Calu3 (cell line): Measurements from ENCODE around the gene IRF2. TPM values are rescaled to one million over a fixed set of nuclear protein-coding genes. Genes with fewer than 3 reads are reported as not detected.

Experiments
- BruUV-seq: library from RNA; stranded (reverse); fragments of 400-500 nt; replicated peaks from 2 replicates; lab custom pipeline; 2021; lab: Mats Ljungman, UMichigan
- CTCF ChIA-PET: fragments of 300-600 bp; sonication (Branson Sonifier 250); formaldehyde crosslinking; loops from one replicate; lab custom pipeline; 2022; ENCODE audit warnings: antibody characterized with exemption; lab: Charles Lee
- DNase-seq: peaks from one replicate; pipeline ENCODE4 v3.0.0; 2022
- H3K27ac Mint-ChIP-seq: one replicate; pipeline ENCODE4 v1.8.0; 2022; ENCODE audit warnings: mixed read lengths; ENCODE audit not compliant: unreplicated experiment
- H3K27me3 Mint-ChIP-seq: one replicate; pipeline ENCODE4 v1.8.0; 2022; ENCODE audit warnings: mixed read lengths; ENCODE audit not compliant: unreplicated experiment
- H3K36me3 Mint-ChIP-seq: one replicate; pipeline ENCODE4 v1.8.0; 2022; ENCODE audit warnings: mild to moderate bottlenecking, moderate library complexity, mixed read lengths; ENCODE audit not compliant: insufficient read depth, unreplicated experiment
- H3K4me1 Mint-ChIP-seq: one replicate; pipeline ENCODE4 v1.8.0; 2022; ENCODE audit warnings: mild to moderate bottlenecking, low read depth, mixed read lengths; ENCODE audit not compliant: unreplicated experiment
- H3K4me3 Mint-ChIP-seq: one replicate; pipeline ENCODE4 v1.8.0; 2022; ENCODE audit warnings: mild to moderate bottlenecking, low read depth, moderate library complexity, mixed read lengths; ENCODE audit not compliant: unreplicated experiment
- H3K9me3 Mint-ChIP-seq: one replicate; pipeline ENCODE4 v1.8.0; 2022; ENCODE audit warnings: low read depth, mixed read lengths; ENCODE audit not compliant: unreplicated experiment
- CTCF ChIP-seq: fragments of 200-600 bp; IDR thresholded peaks from one replicate; pipeline ENCODE4 v1.8.0; 2022; ENCODE audit warnings: antibody characterized with exemption; ENCODE audit not compliant: unreplicated experiment
- intact Hi-C: fragments of 100-400 bp; cut with micrococcal nuclease; formaldehyde crosslinking; loops from one replicate; pipeline ENCODE4 v1.10.0; 2022; ENCODE audit not compliant: unreplicated experiment
- total RNA-seq: library from RNA; stranded (reverse); gene quantifications from 2 replicates; pipeline ENCODE4 v1.2.3, GENCODE V29; 2022

The IRF2 gene
- total RNA-seq, 1 experiment from 2014 or later: 27.3 TPM

DNA sequence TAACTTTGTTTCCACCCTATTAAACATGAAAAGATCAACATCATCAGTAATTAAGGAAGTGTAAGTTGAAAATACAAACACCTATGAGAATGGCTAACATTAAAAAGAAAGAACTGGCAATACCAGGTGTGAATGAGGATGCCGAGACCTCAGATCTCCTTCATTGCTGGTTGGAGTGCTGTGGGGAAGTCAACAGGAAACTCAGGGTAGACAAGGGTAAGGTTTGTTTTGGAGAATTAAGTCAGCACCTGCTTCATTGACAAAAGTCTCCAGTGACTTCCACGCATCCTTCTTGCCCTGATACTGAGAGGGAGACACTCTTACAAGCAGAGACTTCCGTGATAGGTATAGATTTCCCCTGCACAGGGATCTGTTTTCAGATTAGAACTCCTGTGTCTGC lies 106.1 kb downstream of the IRF2 start:
- Mint-ChIP-seq H3K4me1 (peaks cover 15% of the 10 kb centered on the region), H3K36me3 (no peaks in the 10 kb centered on the region), H3K27me3 (no peaks in the 10 kb centered on the region), H3K27ac (no peak overlapping the region), H3K4me3 (no peak overlapping the region), H3K9me3 (no peaks in the 10 kb centered on the region)
- BruUV-seq: no TSS peak
- no peak for TF ChIP-seq CTCF
- DNase-seq: no peak
- intact Hi-C loops: no loop called here
- CTCF ChIA-PET: no interaction called here

GRCh38 chr4:184364100-184364921 lies 110.0 kb downstream of the IRF2 start:
- TF ChIP-seq CTCF: no peak
- no peaks in the 10 kb centered on the region for H3K27me3 Mint-ChIP-seq
- CTCF ChIA-PET: no interaction called here
- H3K4me3 Mint-ChIP-seq: peak overlapping the region; percentile 11
- BruUV-seq: no TSS peak
- intact Hi-C loops: no loop called here
- H3K36me3 Mint-ChIP-seq: no peaks in the 10 kb centered on the region
- no peaks in the 10 kb centered on the region for H3K9me3 Mint-ChIP-seq
- peaks cover 15% of the 10 kb centered on the region for H3K4me1 Mint-ChIP-seq
- H3K27ac Mint-ChIP-seq: peak overlapping the region; percentile 77
- no peak for DNase-seq

DNA sequence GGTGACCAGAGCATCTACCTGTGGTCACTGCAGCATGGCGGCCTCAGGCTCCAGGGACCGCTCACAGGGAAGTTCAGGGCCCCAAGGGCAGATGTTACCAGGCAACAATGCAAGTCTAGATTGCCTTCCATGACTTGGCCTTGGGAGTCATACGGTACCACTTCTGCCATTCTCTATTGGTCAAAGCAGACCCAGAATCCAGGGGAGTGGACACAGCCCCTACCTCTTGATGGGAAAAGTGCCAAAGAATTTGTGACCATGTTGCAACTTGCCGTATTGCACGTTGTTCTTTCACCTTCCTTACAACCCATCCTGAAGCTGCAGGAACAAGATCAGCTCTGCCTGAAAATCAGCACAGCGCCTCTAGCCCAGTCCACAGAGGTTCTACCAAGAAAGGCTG lies 111.1 kb downstream of the IRF2 start:
- CTCF ChIA-PET: no interaction called here
- no peak for DNase-seq
- Mint-ChIP-seq H3K36me3 (no peaks in the 10 kb centered on the region), H3K9me3 (no peaks in the 10 kb centered on the region), H3K27me3 (no peaks in the 10 kb centered on the region), H3K27ac (no peak overlapping the region), H3K4me1 (peaks cover 15% of the 10 kb centered on the region), H3K4me3 (no peak overlapping the region)
- no peak for TF ChIP-seq CTCF
- intact Hi-C loops: no loop called here
- BruUV-seq: no TSS peak

- H3K27me3 Mint-ChIP-seq: no peaks in the 10 kb centered on the region
- no peak for DNase-seq
- BruUV-seq: no TSS peak
- no peak overlapping the region for H3K27ac Mint-ChIP-seq
- no peak for TF ChIP-seq CTCF
- no peak overlapping the region for H3K4me3 Mint-ChIP-seq
- no peaks in the 10 kb centered on the region for H3K9me3 Mint-ChIP-seq
- H3K36me3 Mint-ChIP-seq: no peaks in the 10 kb centered on the region
- intact Hi-C loops: no loop called here
- peaks cover 15% of the 10 kb centered on the region for H3K4me1 Mint-ChIP-seq
- CTCF ChIA-PET: no interaction called here
Observed at GRCh38 chr4:184362396-184362795, 112.0 kb downstream of the IRF2 start.
